ENCODE data around the gene SON. TPM values are rescaled to one million over a fixed set of nuclear protein-coding genes. Genes with fewer than 3 reads are reported as not detected.

The SON gene
- total and polyA plus RNA-seq, 2 of the 13 experiments (the other 11 are each of a cell fraction or from before 2014, with no cell fraction given), result 61.3 to 78.3 TPM

DNA sequence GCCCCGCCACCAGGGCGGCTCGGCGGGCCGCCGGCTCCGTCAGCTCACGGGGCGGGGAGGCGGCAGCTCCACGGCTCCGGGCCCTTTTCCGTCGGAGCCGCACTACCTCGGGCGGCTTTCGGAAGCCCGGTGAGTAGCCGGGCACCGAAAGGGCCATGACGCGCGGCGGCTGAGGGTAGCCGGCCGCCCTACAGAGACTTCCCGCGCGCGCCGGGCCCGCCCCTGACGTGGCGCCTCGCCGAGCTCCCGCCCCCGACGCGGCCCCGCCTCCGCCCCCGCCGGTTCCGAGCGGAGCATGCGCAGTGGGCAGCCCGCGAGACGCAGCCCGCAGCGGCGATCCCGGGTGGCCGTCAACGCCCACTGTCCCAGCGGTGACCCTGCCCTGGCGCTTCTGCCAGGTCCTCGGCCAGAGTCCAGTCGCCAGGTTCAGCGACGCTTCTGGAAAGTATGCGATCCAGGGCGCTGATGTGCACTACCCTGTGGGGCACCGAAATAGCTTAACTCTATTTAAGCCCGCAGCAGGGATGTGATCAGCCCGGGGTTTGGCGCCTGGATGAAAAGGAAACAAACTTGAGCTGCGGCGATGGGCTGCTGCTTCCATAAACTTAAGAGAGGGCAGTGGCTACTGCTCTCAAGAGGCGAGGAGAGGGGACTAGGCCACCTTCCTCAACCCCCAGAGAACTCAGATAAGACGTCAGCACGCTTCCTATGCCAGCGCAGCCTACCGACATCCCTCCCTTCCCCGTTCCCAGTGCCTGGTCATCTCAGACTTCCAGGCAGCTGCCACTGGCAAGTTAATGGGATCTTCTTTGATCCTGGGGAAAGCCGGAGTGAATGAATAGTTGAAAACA, 45.9 kb downstream of the SON start, which contains the start of gene DONSON (continued):
- peak; percentile 65; the same call in 1 of the 2 replicates for TF ChIP-seq NR2C2 (CRISPR knock-in tag; IDR thresholded peaks at IDR 0.05; ENCODE audit: borderline replicate concordance)

- no peak overlapping the region for H3K4me2 ChIP-seq (ENCODE audit: low read depth, low read length)
- BruUV-seq (replicated peaks), result no TSS peak
- H3K27me3 ChIP-seq (ENCODE audit: control insufficient read depth in 1 of 2, insufficient read depth in 2 of 2, low read length in 2 of 2), result no peaks in the 10 kb centered on the region
- in situ Hi-C loops (cut with HindIII; ENCODE audit: extremely low pct_ligation_motif_present, low pct_unique_long_range_greater_than_20kb), result no loop called here
- ChIA-PET CTCF (ENCODE audit: low intra/inter-chr PET ratio, low total read pairs) (no interaction called here), POLR2A (no interaction called here)
- H3K36me3 ChIP-seq (replicated peaks in 1 of 2; ENCODE audit: control insufficient read depth in 1 of 2, insufficient read depth in 2 of 2, low read length in 2 of 2), result peaks cover 4 to 29% of the 10 kb centered on the region in 2 experiments
- ATAC-seq, result no peak
- intact Hi-C loops (cut with micrococcal nuclease; ENCODE audit: unreplicated experiment), result no loop called here
- no peak for TF ChIP-seq NCOR1 (IDR thresholded peaks at IDR 0.05; ENCODE audit: borderline replicate concordance, low read length)
- no peak for TF ChIP-seq PITX1 (CRISPR knock-in tag; IDR thresholded peaks at IDR 0.05)
- no peak for TF ChIP-seq SSRP1 (CRISPR knock-in tag; IDR thresholded peaks at IDR 0.05)
- peak; percentile 20; the same call in 1 of the 2 replicates for TF ChIP-seq ATF7 (IDR thresholded peaks at IDR 0.05)
- no peak for TF ChIP-seq ATF7 (CRISPR knock-in tag; IDR thresholded peaks at IDR 0.05)
- no peaks in the 10 kb centered on the region for H4K20me1 ChIP-seq (ENCODE audit: insufficient read depth, low read length)
- no peak overlapping the region for H3K9ac ChIP-seq (ENCODE audit: insufficient read depth, low read depth, low read length)
- H2AFZ ChIP-seq (ENCODE audit: low read length), result no peak overlapping the region
- DNase-seq (ENCODE audit: low spot score), result no peak
- no peak overlapping the region for H3K27ac ChIP-seq (ENCODE audit: extremely low read length, insufficient read depth, low read length)
- H3K4me3 ChIP-seq (replicated peaks in 1 of 3; ENCODE audit: insufficient read depth in 1 of 3, low read depth in 2 of 3, low read length in 3 of 3), result no peak overlapping the region
- H3K9me3 ChIP-seq (ENCODE audit: low read length), result no peaks in the 10 kb centered on the region
- H3K4me1 ChIP-seq (ENCODE audit: insufficient read depth, low read length), result no peaks in the 10 kb centered on the region
- no peaks in the 10 kb centered on the region for H3K79me2 ChIP-seq (ENCODE audit: insufficient read depth, low read length)
- 96% methylated on average over 1 of the region's 1 CpG for WGBS (ENCODE audit: low lambda C conversion rate)
- no peak for FAIRE-seq
These were observed 55.2 kb downstream of the SON start for GRCh38 chr21:33598051-33598450.

GRCh38 chr21:33608559-33608958, 65.7 kb downstream of the SON start:
- Histone ChIP-seq H3K4me3 (replicated peaks in 1 of 3; ENCODE audit: insufficient read depth in 1 of 3, low read depth in 2 of 3, low read length in 3 of 3) (no peak overlapping the region), H3K4me1 (ENCODE audit: insufficient read depth, low read length) (no peaks in the 10 kb centered on the region), H3K9me3 (ENCODE audit: low read length) (no peaks in the 10 kb centered on the region), H3K9ac (ENCODE audit: insufficient read depth, low read depth, low read length) (no peak overlapping the region), H3K27me3 (ENCODE audit: control insufficient read depth in 1 of 2, insufficient read depth in 2 of 2, low read length in 2 of 2) (no peaks in the 10 kb centered on the region), H2AFZ (ENCODE audit: low read length) (no peak overlapping the region), H3K36me3 (replicated peaks in 1 of 2; ENCODE audit: control insufficient read depth in 1 of 2, insufficient read depth in 2 of 2, low read length in 2 of 2) (peaks cover 4 to 13% of the 10 kb centered on the region in 2 experiments; a peak in 3 of 5 replicates), H3K79me2 (ENCODE audit: insufficient read depth, low read length) (no peaks in the 10 kb centered on the region), H4K20me1 (ENCODE audit: insufficient read depth, low read length) (no peaks in the 10 kb centered on the region), H3K4me2 (ENCODE audit: low read depth, low read length) (no peak overlapping the region), H3K27ac (ENCODE audit: extremely low read length, insufficient read depth, low read length) (no peak overlapping the region)
- FAIRE-seq (no peak), ATAC-seq (no peak), DNase-seq (ENCODE audit: low spot score) (no peak)
- in situ Hi-C loops (cut with HindIII; ENCODE audit: extremely low pct_ligation_motif_present, low pct_unique_long_range_greater_than_20kb), result no loop called here
- ChIA-PET CTCF (ENCODE audit: low intra/inter-chr PET ratio, low total read pairs) (no interaction called here), POLR2A (no interaction called here)
- no TSS peak for BruUV-seq (replicated peaks)
- WGBS (ENCODE audit: low lambda C conversion rate), result 94% methylated on average over 1 of the region's 1 CpG
- intact Hi-C loops (cut with micrococcal nuclease; ENCODE audit: unreplicated experiment), result loop anchor here (5.0 kb wide), 2 partner anchors 61 to 161 kb away; no protein-coding TSS in a partner anchor
- TF ChIP-seq ZNF747 (CRISPR knock-in tag; IDR thresholded peaks at IDR 0.05; ENCODE audit: borderline replicate concordance), result no peak
- no peak for TF ChIP-seq SIX4 (CRISPR knock-in tag; IDR thresholded peaks at IDR 0.05)
- no peak for TF ChIP-seq HCFC1 (IDR thresholded peaks at IDR 0.05; ENCODE audit: low read depth, low read length)
- TF ChIP-seq KLF13 (CRISPR knock-in tag; IDR thresholded peaks at IDR 0.05), result no peak
- TF ChIP-seq DMTF1 (CRISPR knock-in tag; IDR thresholded peaks at IDR 0.05), result no peak
- no peak for TF ChIP-seq RFXAP (CRISPR knock-in tag; IDR thresholded peaks at IDR 0.05; ENCODE audit: borderline replicate concordance)
- no peak for TF ChIP-seq ZNF530 (CRISPR knock-in tag; IDR thresholded peaks at IDR 0.05; ENCODE audit: low read depth)
- no peak for TF ChIP-seq KMT2B (CRISPR knock-in tag; IDR thresholded peaks at IDR 0.05)
- no peak for TF ChIP-seq ZFP90 (CRISPR knock-in tag; IDR thresholded peaks at IDR 0.05; ENCODE audit: borderline replicate concordance)
- no peak for TF ChIP-seq NFYB (CRISPR knock-in tag; IDR thresholded peaks at IDR 0.05)

Measured in HepG2 (cell line).